SU-DHL-6 (cell line): ENCODE data around the gene WT1.

Source experiments
- H2AFZ ChIP-seq: fragments of 200-600 bp; sonication (generic); 2 replicates; pipeline ENCODE4 v1.6.1; 2014; ENCODE audit warnings: low read depth, mild to moderate bottlenecking, moderate library complexity, mixed read lengths, antibody characterized with exemption, low read length; ENCODE audit not compliant: severe bottlenecking
- H3F3A ChIP-seq: fragments of 200-600 bp; shearing (Covaris generic); 2 replicates; pipeline ENCODE4 v1.6.0; 2016; ENCODE audit warnings: antibody characterized with exemption, mild to moderate bottlenecking; ENCODE audit not compliant: insufficient read depth
- H3K27ac ChIP-seq: fragments of 200-600 bp; sonication (generic); 2 replicates; pipeline ENCODE4 v1.5.1; 2016; ENCODE audit warnings: low read depth, mild to moderate bottlenecking, low read length, moderate library complexity, mixed read lengths
- H3K27me3 ChIP-seq: fragments of 200-600 bp; sonication (generic), shearing (Covaris generic); 2 replicates; pipeline ENCODE4 v1.6.0; 2014; ENCODE audit warnings: mild to moderate bottlenecking, low read length
- H3K36me3 ChIP-seq: fragments of 200-600 bp; sonication (generic); 2 replicates; pipeline ENCODE4 v1.6.1; 2014; ENCODE audit warnings: mild to moderate bottlenecking, low read length, mixed read lengths
- H3K4me2 ChIP-seq: fragments of 300-600, 200-600 bp; shearing (Covaris generic), sonication (generic); 2 replicates; pipeline ENCODE4 v1.6.0; 2014; ENCODE audit warnings: low read length, low read depth, mild to moderate bottlenecking; ENCODE audit not compliant: poor library complexity, severe bottlenecking
- H3K4me3 ChIP-seq: fragments of 200-600 bp; sonication (generic); 2 replicates; pipeline ENCODE4 v1.5.1; 2014; ENCODE audit warnings: antibody characterized with exemption, low read length, mild to moderate bottlenecking, mixed read lengths; ENCODE audit not compliant: insufficient read depth, poor library complexity, severe bottlenecking
- H3K79me2 ChIP-seq: fragments of 200-600 bp; sonication (generic); 2 replicates; pipeline ENCODE4 v1.6.1; 2014; ENCODE audit warnings: mild to moderate bottlenecking, low read length, moderate library complexity; ENCODE audit not compliant: insufficient read depth
- H3K9ac ChIP-seq: fragments of 200-600 bp; sonication (generic); 2 replicates; pipeline ENCODE4 v1.7.0; 2014; ENCODE audit warnings: mild to moderate bottlenecking, low read length
- H3K9me2 ChIP-seq: fragments of 200-600 bp; sonication (generic); replicated peaks from 2 replicates; pipeline ENCODE4 v1.6.1; 2014; ENCODE audit warnings: low read length; ENCODE audit not compliant: insufficient read depth
- H3K9me3 ChIP-seq: fragments of 200-600 bp; sonication (generic); 2 replicates; pipeline ENCODE4 v1.6.1; 2014; ENCODE audit warnings: low read length, mixed read lengths; ENCODE audit not compliant: insufficient read depth
- H4K20me1 ChIP-seq: fragments of 200-600 bp; sonication (generic); 2 replicates; pipeline ENCODE4 v1.6.1; 2014; ENCODE audit warnings: low read depth, mild to moderate bottlenecking, antibody characterized with exemption, low read length, moderate library complexity, mixed read lengths
- CTCF ChIP-seq: fragments of 200-600 bp; sonication (generic); IDR thresholded peaks from one replicate; pipeline ENCODE4 v1.5.1; 2017; ENCODE audit warnings: antibody characterized with exemption, mild to moderate bottlenecking, low read length, moderate library complexity; ENCODE audit not compliant: insufficient read depth, poor library complexity, severe bottlenecking
- EZH2phosphoT487 ChIP-seq: fragments of 200-600 bp; sonication (generic), shearing (Covaris generic); conservative IDR thresholded peaks from 2 replicates; pipeline ENCODE4 v1.6.1; 2018; ENCODE audit warnings: mild to moderate bottlenecking, antibody characterized with exemption, low read length, moderate library complexity, mixed read lengths

Gene WT1

DNA sequence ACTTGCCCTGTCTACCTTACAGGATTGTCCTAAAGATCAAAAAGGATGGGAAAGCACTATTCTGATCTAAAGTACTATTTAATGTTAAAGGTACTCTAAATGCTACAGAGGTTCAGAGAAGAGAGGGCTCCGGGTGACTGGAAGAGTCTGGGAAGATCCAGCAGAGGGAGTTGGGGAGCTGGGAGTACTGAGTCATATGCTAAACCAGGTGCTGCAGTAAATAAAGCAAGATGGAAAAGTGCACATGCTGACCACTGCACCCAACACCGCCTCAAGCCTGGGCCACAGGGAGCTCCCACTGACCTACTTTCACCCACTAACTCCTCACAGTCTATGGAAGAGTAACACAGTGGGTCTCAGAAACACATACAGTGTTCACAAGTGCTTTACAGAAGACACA is 49.3 kb downstream of the WT1 start:
- Histone ChIP-seq H3F3A (no peaks in the 10 kb centered on the region), H3K9ac (no peak overlapping the region), H3K9me2 (no peaks in the 10 kb centered on the region), H4K20me1 (no peaks in the 10 kb centered on the region), H3K9me3 (no peaks in the 10 kb centered on the region), H2AFZ (no peak overlapping the region), H3K79me2 (no peaks in the 10 kb centered on the region), H3K27me3 (no peaks in the 10 kb centered on the region), H3K27ac (no peak overlapping the region), H3K4me2 (no peak overlapping the region), H3K4me3 (no peak overlapping the region), H3K36me3 (no peaks in the 10 kb centered on the region)
- TF ChIP-seq CTCF: no peak
- no peak for TF ChIP-seq EZH2phosphoT487

- Histone ChIP-seq H3K4me3 (no peak overlapping the region), H3K27me3 (no peaks in the 10 kb centered on the region), H3K27ac (no peak overlapping the region), H3K79me2 (no peaks in the 10 kb centered on the region), H3K9ac (no peak overlapping the region), H3K4me2 (no peak overlapping the region), H4K20me1 (no peaks in the 10 kb centered on the region), H3K36me3 (no peaks in the 10 kb centered on the region), H3K9me3 (no peaks in the 10 kb centered on the region), H2AFZ (no peak overlapping the region), H3K9me2 (no peaks in the 10 kb centered on the region), H3F3A (no peaks in the 10 kb centered on the region)
- TF ChIP-seq CTCF: no peak
- no peak for TF ChIP-seq EZH2phosphoT487
These were observed 52.8 kb downstream of the WT1 start for GRCh38 chr11:32382339-32383049.

DNA sequence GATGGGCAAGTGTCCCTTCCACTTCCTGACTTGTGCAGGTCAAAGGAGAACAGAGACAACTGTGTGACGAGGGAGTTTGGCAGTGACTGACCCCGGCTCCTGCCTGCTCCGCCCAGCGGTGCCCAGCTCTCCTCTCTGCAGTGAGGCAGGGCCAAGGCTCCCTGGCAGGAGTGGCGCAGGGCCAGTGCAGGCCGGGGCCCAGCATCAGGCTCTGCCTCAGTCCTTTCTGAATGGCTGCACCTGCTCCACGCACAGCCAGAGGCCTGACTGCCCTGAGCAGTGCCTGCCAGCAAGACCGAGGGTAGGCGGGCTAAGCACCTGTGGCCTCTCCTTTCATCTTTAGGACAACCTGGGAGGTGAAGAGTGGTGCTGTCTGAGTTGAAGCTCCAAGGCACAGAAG is 54.2 kb downstream of the WT1 start:
- Histone ChIP-seq H3K27ac (no peak overlapping the region), H3K9me2 (no peaks in the 10 kb centered on the region), H3K36me3 (no peaks in the 10 kb centered on the region), H3K4me2 (no peak overlapping the region), H2AFZ (no peak overlapping the region), H3K9me3 (no peaks in the 10 kb centered on the region), H3F3A (no peaks in the 10 kb centered on the region), H3K79me2 (no peaks in the 10 kb centered on the region), H3K9ac (no peak overlapping the region), H4K20me1 (no peaks in the 10 kb centered on the region), H3K4me3 (no peak overlapping the region), H3K27me3 (no peaks in the 10 kb centered on the region)
- no peak for TF ChIP-seq EZH2phosphoT487
- no peak for TF ChIP-seq CTCF
